Mesenchymal stem cell (in vitro differentiated cells and primary cell): ENCODE data around the gene INTS6L.

Source experiments
- DNase-seq: peaks from one replicate; pipeline ENCODE4 v3.0.0-alpha.2; 2013
- H2AFZ ChIP-seq: one replicate; pipeline ENCODE4 v1.6.1; 2013; ENCODE audit warnings: low read depth, mild to moderate bottlenecking, control low read depth, inconsistent platforms, low read length, moderate library complexity
- H2AK5ac ChIP-seq: 2 replicates; pipeline ENCODE4 v1.6.1; 2013; ENCODE audit warnings: low read length, moderate library complexity, mild to moderate bottlenecking, inconsistent platforms; ENCODE audit not compliant: severe bottlenecking
- H2BK120ac ChIP-seq: one replicate; pipeline ENCODE4 v1.6.1; 2013; ENCODE audit warnings: low read depth, mild to moderate bottlenecking, inconsistent platforms, low read length, moderate library complexity
- H2BK12ac ChIP-seq, 2 experiments: one replicate each; pipeline ENCODE4 v1.6.1; 2013; ENCODE audit warnings: inconsistent platforms in 2 of 2, low read length in 2 of 2, mild to moderate bottlenecking in 2 of 2, moderate library complexity in 2 of 2, control low read depth in 1 of 2
- H2BK15ac ChIP-seq: one replicate; pipeline ENCODE4 v1.6.1; 2013; ENCODE audit warnings: mild to moderate bottlenecking, low read depth, inconsistent platforms; ENCODE audit not compliant: poor library complexity, severe bottlenecking
- H2BK5ac ChIP-seq: 2 replicates; pipeline ENCODE4 v1.6.1; 2013; ENCODE audit warnings: low read depth, mild to moderate bottlenecking, low read length, control low read depth, inconsistent platforms; ENCODE audit not compliant: poor library complexity, severe bottlenecking
- H3K14ac ChIP-seq, 2 experiments: one replicate each; pipeline ENCODE4 v1.6.1; 2013; ENCODE audit warnings: inconsistent platforms in 2 of 2, low read length in 2 of 2, control low read depth in 1 of 2, mild to moderate bottlenecking in 1 of 2, moderate library complexity in 1 of 2
- H3K18ac ChIP-seq, 2 experiments: one replicate each; pipeline ENCODE4 v1.6.1; 2013; ENCODE audit warnings: inconsistent platforms in 2 of 2, low read length in 2 of 2, control low read depth in 1 of 2, low read depth in 1 of 2, mild to moderate bottlenecking in 1 of 2
- H3K23ac ChIP-seq, 2 experiments: one replicate each; pipeline ENCODE4 v1.6.1; 2013; ENCODE audit warnings: inconsistent platforms in 2 of 2, low read length in 2 of 2, mild to moderate bottlenecking in 2 of 2, moderate library complexity in 2 of 2, control low read depth in 1 of 2
- H3K27ac ChIP-seq: 2 replicates; pipeline ENCODE4 v1.5.1; 2013; ENCODE audit warnings: mild to moderate bottlenecking, moderate library complexity, low read length, control low read depth, inconsistent platforms; ENCODE audit not compliant: poor library complexity, severe bottlenecking
- H3K27me3 ChIP-seq, 2 experiments: 2 replicates each; pipeline versions ENCODE4 v1.6.1 to v1.7.0; 2013; ENCODE audit warnings: low read length in 2 of 2, mild to moderate bottlenecking in 2 of 2, moderate library complexity in 2 of 2, control low read depth in 1 of 2, inconsistent platforms in 1 of 2; ENCODE audit not compliant: control insufficient read depth in 1 of 2, insufficient read depth in 1 of 2
- H3K36me3 ChIP-seq, 2 experiments: 2 replicates each; pipeline versions ENCODE4 v1.6.1 to v1.7.0; 2013; ENCODE audit warnings: low read length in 2 of 2, control low read depth in 1 of 2, inconsistent platforms in 1 of 2, low read depth in 1 of 2, mild to moderate bottlenecking in 1 of 2; ENCODE audit not compliant: insufficient read depth in 2 of 2, control insufficient read depth in 1 of 2
- H3K4ac ChIP-seq, 2 experiments: one replicate each; pipeline ENCODE4 v1.6.1; 2013; ENCODE audit warnings: inconsistent platforms in 2 of 2, low read length in 2 of 2, mild to moderate bottlenecking in 2 of 2, moderate library complexity in 2 of 2, control low read depth in 1 of 2, low read depth in 1 of 2
- H3K4me1 ChIP-seq: 2 replicates; pipeline ENCODE4 v1.6.1; 2013; ENCODE audit warnings: low read depth, low read length, control low read depth; ENCODE audit not compliant: control insufficient read depth, insufficient read depth
- H3K4me2 ChIP-seq: 2 replicates; pipeline ENCODE4 v1.6.1; 2013; ENCODE audit warnings: low read length, mild to moderate bottlenecking, inconsistent platforms; ENCODE audit not compliant: poor library complexity, severe bottlenecking
- H3K4me3 ChIP-seq, 2 experiments: 2 replicates each; pipeline versions ENCODE4 v1.5.1 to v1.7.0; 2013; ENCODE audit warnings: low read length in 2 of 2, mild to moderate bottlenecking in 2 of 2, control low read depth in 1 of 2, low read depth in 1 of 2; ENCODE audit not compliant: insufficient read depth in 1 of 2
- H3K79me1 ChIP-seq: replicated peaks from 2 replicates; pipeline ENCODE4 v1.6.1; 2013; ENCODE audit warnings: mild to moderate bottlenecking, control low read depth, low read length, inconsistent platforms; ENCODE audit not compliant: poor library complexity, severe bottlenecking
- H3K9ac ChIP-seq: 2 replicates; pipeline ENCODE4 v1.7.0; 2013; ENCODE audit warnings: mild to moderate bottlenecking, low read length, moderate library complexity
- H3K9me3 ChIP-seq: 2 replicates; pipeline ENCODE4 v1.7.0; 2013; ENCODE audit warnings: mild to moderate bottlenecking, low read length; ENCODE audit not compliant: control insufficient read depth
- H4K8ac ChIP-seq: one replicate; pipeline ENCODE4 v1.6.1; 2013; ENCODE audit warnings: inconsistent platforms, mild to moderate bottlenecking, low read length, moderate library complexity
- H4K91ac ChIP-seq: one replicate; pipeline ENCODE4 v1.6.1; 2013; ENCODE audit warnings: mild to moderate bottlenecking, low read length, inconsistent platforms
- WGBS: methylation state at CpG from one replicate; pipeline ENCODE4 v1.1.7; 2013; ENCODE audit warnings: mixed read lengths; 5-methylcytosine and 5-hydroxymethylcytosine counted together

Gene INTS6L

GRCh38 chrX:135494453-135494852 is 26.0 kb upstream of the INTS6L start:
- Histone ChIP-seq H2AFZ (no peak overlapping the region), H3K23ac (no peak overlapping the region), H2BK120ac (no peak overlapping the region), H3K9me3 (no peaks in the 10 kb centered on the region), H2AK5ac (no peak overlapping the region), H3K27ac (no peak overlapping the region), H2BK5ac (no peak overlapping the region), H3K14ac (no peak overlapping the region), H4K91ac (no peak overlapping the region), H3K4me2 (no peak overlapping the region), H3K4me3 (no peak overlapping the region), H2BK15ac (no peak overlapping the region), H3K18ac (no peak overlapping the region), H3K9ac (no peak overlapping the region), H3K4me1 (no peaks in the 10 kb centered on the region), H2BK12ac (no peak overlapping the region), H3K36me3 (no peaks in the 10 kb centered on the region), H4K8ac (no peak overlapping the region), H3K4ac (no peak overlapping the region), H3K27me3 (peaks cover 0 to 7% of the 10 kb centered on the region in 2 experiments), H3K79me1 (no peaks in the 10 kb centered on the region)
- DNase-seq = no peak
- 88% methylated on average over 4 of the region's 6 CpGs for WGBS

- Histone ChIP-seq H2BK5ac (no peak overlapping the region), H3K27me3 (peaks cover 0 to 10% of the 10 kb centered on the region in 2 experiments), H2AFZ (no peak overlapping the region), H3K9me3 (no peaks in the 10 kb centered on the region), H3K18ac (no peak overlapping the region), H3K36me3 (no peaks in the 10 kb centered on the region), H2AK5ac (no peak overlapping the region), H3K4me1 (no peaks in the 10 kb centered on the region), H4K8ac (no peak overlapping the region), H3K23ac (no peak overlapping the region), H3K4me3 (no peak overlapping the region), H2BK120ac (no peak overlapping the region), H3K79me1 (no peaks in the 10 kb centered on the region), H3K14ac (no peak overlapping the region), H2BK12ac (no peak overlapping the region), H4K91ac (no peak overlapping the region), H3K27ac (no peak overlapping the region), H3K4me2 (no peak overlapping the region), H3K9ac (no peak overlapping the region), H3K4ac (no peak overlapping the region), H2BK15ac (no peak overlapping the region)
- no peak for DNase-seq
- 86% methylated on average over 5 of the region's 5 CpGs for WGBS
Observed at GRCh38 chrX:135497736-135498135, 22.7 kb upstream of the INTS6L start.

DNA sequence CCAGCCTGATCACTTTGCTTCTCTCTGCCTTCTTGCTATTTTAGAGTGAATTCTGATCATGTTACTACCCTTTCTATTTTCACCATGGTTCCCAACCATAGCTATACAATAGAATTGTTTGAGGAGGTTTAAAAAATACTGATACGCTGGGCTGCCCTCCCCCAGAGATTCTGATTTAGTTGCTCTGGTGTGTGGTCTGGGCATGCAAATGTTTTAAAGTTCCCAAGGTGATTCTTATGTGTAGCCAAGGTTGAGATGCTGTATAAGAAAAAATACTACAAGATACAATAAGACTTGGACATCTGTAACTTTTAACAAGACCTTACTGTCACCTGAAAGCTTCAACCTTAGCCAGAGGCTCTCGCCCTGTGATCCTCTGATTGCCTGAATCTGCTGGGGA is 22.2 kb upstream of the INTS6L start:
- Histone ChIP-seq H3K27ac (no peak overlapping the region), H2BK12ac (no peak overlapping the region), H3K9ac (no peak overlapping the region), H3K36me3 (no peaks in the 10 kb centered on the region), H4K8ac (no peak overlapping the region), H2AFZ (no peak overlapping the region), H2BK5ac (no peak overlapping the region), H3K4me2 (no peak overlapping the region), H3K18ac (no peak overlapping the region), H3K27me3 (peaks cover 0 to 13% of the 10 kb centered on the region in 2 experiments), H4K91ac (no peak overlapping the region), H2BK120ac (no peak overlapping the region), H3K4ac (no peak overlapping the region), H3K23ac (no peak overlapping the region), H3K4me1 (no peaks in the 10 kb centered on the region), H2BK15ac (no peak overlapping the region), H3K14ac (no peak overlapping the region), H3K79me1 (no peaks in the 10 kb centered on the region), H3K9me3 (no peaks in the 10 kb centered on the region), H2AK5ac (no peak overlapping the region), H3K4me3 (no peak overlapping the region)
- WGBS = 75% methylated on average over 2 of the region's 2 CpGs
- DNase-seq = no peak

DNA sequence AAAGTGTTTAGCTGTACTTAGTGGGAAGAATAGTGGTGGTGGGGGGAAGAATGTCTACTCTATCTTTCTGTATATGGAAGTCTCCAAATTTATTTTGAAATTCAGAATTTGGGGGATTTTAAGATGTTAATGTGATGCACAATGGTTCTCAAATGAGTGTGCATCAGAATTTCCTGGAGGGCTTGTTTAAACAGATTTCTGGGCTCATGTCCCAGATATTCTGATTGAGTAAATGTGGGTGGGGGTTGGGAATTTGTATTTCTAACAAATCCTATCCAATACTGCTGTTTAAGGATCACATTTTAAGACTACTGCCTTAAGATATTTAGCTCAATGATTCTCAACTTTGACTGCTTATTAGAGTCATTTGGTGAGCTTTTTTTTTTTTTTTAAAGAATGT is 15.1 kb upstream of the INTS6L start:
- H2BK120ac ChIP-seq = no peak overlapping the region
- DNase-seq = no peak
- H3K18ac ChIP-seq = no peak overlapping the region
- H3K23ac ChIP-seq = no peak overlapping the region
- H2BK15ac ChIP-seq = no peak overlapping the region
- H4K8ac ChIP-seq = no peak overlapping the region
- no peak overlapping the region for H3K9ac ChIP-seq
- no peak overlapping the region for H3K14ac ChIP-seq
- H3K27me3 ChIP-seq = peaks cover 0 to 18% of the 10 kb centered on the region in 2 experiments
- no peaks in the 10 kb centered on the region for H3K36me3 ChIP-seq
- H2AK5ac ChIP-seq = no peak overlapping the region
- H3K4me2 ChIP-seq = no peak overlapping the region
- no peak overlapping the region for H3K4ac ChIP-seq
- H2BK12ac ChIP-seq = no peak overlapping the region
- H2BK5ac ChIP-seq = no peak overlapping the region
- H4K91ac ChIP-seq = no peak overlapping the region
- no peak overlapping the region for H2AFZ ChIP-seq
- H3K9me3 ChIP-seq = no peaks in the 10 kb centered on the region
- no peak overlapping the region for H3K4me3 ChIP-seq
- H3K27ac ChIP-seq = no peak overlapping the region
- H3K4me1 ChIP-seq = no peaks in the 10 kb centered on the region
- no peaks in the 10 kb centered on the region for H3K79me1 ChIP-seq
